Activated naive CD4-positive, alpha-beta T cell treated with anti-CD3 and anti-CD28 coated beads for 36 hours (primary cell): ENCODE measurements around the gene AP2B1. TPM values are rescaled to one million over a fixed set of nuclear protein-coding genes. Genes with fewer than 3 reads are reported as not detected.
"Not testable (repeated sequence)": the region's sequence is repeated elsewhere in the genome, so short reads cannot be mapped to it uniquely, and the experiment has no call there.

Experiments
- CTCF ChIA-PET: fragments of 350-600 bp; sonication (Branson Sonifier 250); formaldehyde crosslinking; loops from one replicate; lab custom pipeline; 2021; ENCODE audit warnings: antibody characterized with exemption; lab: Charles Lee
- DNase-seq: peaks from one replicate; pipeline ENCODE4 v3.0.0-alpha.2; 2020
- H3K27ac Mint-ChIP-seq: one replicate; pipeline ENCODE4 v1.8.0; 2021; ENCODE audit warnings: mild to moderate bottlenecking, mixed read lengths
- H3K27me3 Mint-ChIP-seq: one replicate; pipeline ENCODE4 v1.8.0; 2021; ENCODE audit warnings: low read depth, mixed read lengths
- H3K36me3 Mint-ChIP-seq: one replicate; pipeline ENCODE4 v1.8.0; 2021; ENCODE audit warnings: low read depth, mixed read lengths
- H3K4me1 Mint-ChIP-seq: one replicate; pipeline ENCODE4 v1.8.0; 2021; ENCODE audit warnings: low read depth, mixed read lengths
- H3K4me3 Mint-ChIP-seq: one replicate; pipeline ENCODE4 v1.8.0; 2021; ENCODE audit warnings: mild to moderate bottlenecking, moderate library complexity, mixed read lengths
- H3K9me3 Mint-ChIP-seq: one replicate; pipeline ENCODE4 v1.8.0; 2021; ENCODE audit warnings: mixed read lengths
- intact Hi-C: fragments of 100-400 bp; cut with micrococcal nuclease; formaldehyde crosslinking; loops from one replicate; pipeline ENCODE4 v1.15.1; 2023
- total RNA-seq, 2 experiments: library from RNA; stranded (reverse); gene quantifications; one replicate each; pipeline ENCODE4 v1.2.3, GENCODE V29; 2021

The AP2B1 gene
- total RNA-seq, 2 experiments from 2014 or later, result 158 to 172 TPM

DNA sequence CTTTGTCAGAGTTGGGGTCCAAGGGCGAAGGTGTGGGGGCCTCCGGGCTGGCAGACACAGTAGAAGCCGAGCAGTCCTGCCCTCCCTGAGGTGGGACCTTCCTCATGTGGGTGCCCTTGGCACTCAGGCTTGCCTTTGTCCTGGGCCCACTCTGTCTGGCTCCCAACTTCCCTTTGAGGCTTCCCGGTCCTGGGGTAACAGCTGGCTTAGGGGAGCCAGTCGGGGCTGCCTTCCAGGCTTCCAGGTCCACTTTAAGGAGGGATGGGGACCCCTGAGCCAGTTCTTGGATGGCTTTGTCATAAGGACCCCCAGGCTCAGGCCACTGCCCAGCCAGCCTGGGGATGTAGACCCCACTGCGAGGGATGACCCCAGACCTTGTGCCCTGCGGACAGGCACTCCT, 158.1 kb downstream of the AP2B1 start:
- DNase-seq, result no peak
- no peaks in the 10 kb centered on the region for H3K9me3 Mint-ChIP-seq
- no peak overlapping the region for H3K4me3 Mint-ChIP-seq
- no peaks in the 10 kb centered on the region for H3K36me3 Mint-ChIP-seq
- intact Hi-C loops, result loop anchor here (10.0 kb wide), 1 partner anchor 210 kb away; the partner anchor contains the start of gene SLFN12L
- CTCF ChIA-PET, result interaction anchor here (1.3 to 2.5 kb wide), 4 partner anchors 13 to 434 kb away, joined by 3 to 8 read pairs (median 5); partner anchors contain the start of gene RASL10B
- peaks cover 18% of the 10 kb centered on the region for H3K4me1 Mint-ChIP-seq
- H3K27ac Mint-ChIP-seq, result no peak overlapping the region
- H3K27me3 Mint-ChIP-seq, result peaks cover 45% of the 10 kb centered on the region

- no peak for DNase-seq
- Mint-ChIP-seq H3K27me3 (peaks cover 47% of the 10 kb centered on the region), H3K36me3 (no peaks in the 10 kb centered on the region), H3K9me3 (no peaks in the 10 kb centered on the region), H3K4me3 (no peak overlapping the region), H3K4me1 (peaks cover 21% of the 10 kb centered on the region), H3K27ac (no peak overlapping the region)
- intact Hi-C loops, result loop anchor here (2.0 to 10.0 kb wide), 3 partner anchors 191 to 433 kb away; partner anchors contain the start of gene SLFN12L
- CTCF ChIA-PET, result interaction anchor here (0.6 to 5.4 kb wide), 6 partner anchors 15 to 435 kb away, joined by 3 to 53 read pairs (median 7); partner anchors contain the start of gene RASL10B
Measured at GRCh38 chr17:35745749-35746320, 158.7 kb downstream of the AP2B1 start.

DNA sequence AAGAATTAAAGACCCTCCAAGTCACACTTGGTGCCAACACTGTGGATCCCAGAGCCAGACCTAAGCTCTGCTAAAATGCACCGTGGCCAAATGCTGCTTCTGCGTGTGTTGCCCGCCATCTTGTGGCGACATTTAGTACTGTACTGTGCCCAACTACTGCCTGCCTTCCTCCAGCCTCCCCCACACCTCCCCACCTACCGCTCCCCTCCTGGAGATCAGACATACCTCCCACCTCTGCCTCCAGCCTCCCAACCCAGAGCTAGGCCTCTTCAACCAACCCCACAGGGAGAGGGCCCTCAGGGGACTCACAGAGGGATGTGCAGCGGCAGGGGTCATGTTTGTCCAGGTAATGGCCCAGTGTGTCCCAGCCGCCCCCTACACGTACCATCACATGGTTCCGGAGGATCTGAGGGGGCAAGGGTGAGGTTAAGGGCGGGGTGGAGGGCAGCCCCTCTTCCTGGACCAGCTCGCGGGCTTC, 160.5 kb downstream of the AP2B1 start:
- CTCF ChIA-PET, result interaction anchor here (0.6 to 5.4 kb wide), 36 partner anchors 9 to 1327 kb away, joined by 3 to 53 read pairs (median 4); partner anchors contain the start of genes C17orf50 and RASL10B
- no peaks in the 10 kb centered on the region for H3K36me3 Mint-ChIP-seq
- no peaks in the 10 kb centered on the region for H3K9me3 Mint-ChIP-seq
- intact Hi-C loops, result loop anchor here (1.0 to 10.0 kb wide), 6 partner anchors 134 to 749 kb away; partner anchors contain the start of gene SLFN12L
- no peak overlapping the region for H3K4me3 Mint-ChIP-seq
- peaks cover 15% of the 10 kb centered on the region for H3K4me1 Mint-ChIP-seq
- DNase-seq, result peak; percentile 89
- no peak overlapping the region for H3K27ac Mint-ChIP-seq
- H3K27me3 Mint-ChIP-seq, result peaks cover 42% of the 10 kb centered on the region

DNA sequence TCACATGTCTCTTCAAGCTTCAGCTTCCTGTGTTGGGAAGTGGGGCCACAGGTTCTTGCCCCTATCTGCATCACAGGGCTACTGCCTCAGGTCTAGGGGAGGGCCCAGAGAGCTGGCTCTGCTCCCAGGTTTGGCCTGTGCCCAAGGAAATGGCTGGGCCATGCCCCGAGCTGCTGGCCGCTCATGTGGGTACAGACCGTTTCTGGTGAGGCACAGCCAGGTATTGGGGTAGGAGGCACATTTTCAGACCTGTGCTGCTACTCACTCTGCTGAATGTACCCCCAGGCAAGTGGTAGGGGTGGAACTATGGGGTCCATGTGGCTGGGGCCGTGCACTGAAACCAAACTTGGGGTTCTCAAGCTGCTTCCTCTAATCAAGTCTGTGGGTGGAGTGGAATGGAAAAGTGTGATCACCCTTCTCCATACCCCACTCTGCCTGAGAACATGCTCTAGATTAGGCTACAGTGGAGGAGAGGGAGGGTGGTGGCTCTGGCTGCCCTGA, 161.3 kb downstream of the AP2B1 start:
- no peak overlapping the region for H3K4me3 Mint-ChIP-seq
- CTCF ChIA-PET, result interaction anchor here (0.5 to 5.4 kb wide), 10 partner anchors 8 to 629 kb away, joined by 4 to 53 read pairs (median 6); partner anchors contain the start of genes RAD51D and RASL10B
- DNase-seq, result no peak
- no peak overlapping the region for H3K27ac Mint-ChIP-seq
- H3K9me3 Mint-ChIP-seq, result no peaks in the 10 kb centered on the region
- no peaks in the 10 kb centered on the region for H3K36me3 Mint-ChIP-seq
- H3K4me1 Mint-ChIP-seq, result peaks cover 15% of the 10 kb centered on the region
- H3K27me3 Mint-ChIP-seq, result peaks cover 40% of the 10 kb centered on the region
- intact Hi-C loops, result loop anchor here (10.0 kb wide), 1 partner anchor 214 kb away; the partner anchor contains the start of gene SLFN12L

DNA sequence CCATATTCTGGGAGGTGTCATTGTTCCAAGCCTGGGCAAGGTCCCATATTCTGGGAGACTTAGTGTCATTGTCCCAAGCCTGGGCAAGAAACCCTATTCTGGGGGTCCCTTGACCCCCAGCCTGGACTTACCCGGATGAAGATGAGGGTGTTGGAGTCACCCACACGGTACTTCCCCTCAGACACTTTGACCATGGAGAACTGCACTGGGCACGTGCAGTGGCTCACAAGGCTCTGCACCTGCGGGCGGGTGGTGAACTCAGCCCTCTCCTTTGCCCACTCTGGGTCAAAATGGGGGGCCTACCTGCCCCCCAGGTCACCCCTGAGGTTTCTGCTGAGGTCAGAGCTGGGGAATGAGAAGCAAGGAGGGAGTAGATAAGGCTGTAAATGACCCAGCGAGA, 161.9 kb downstream of the AP2B1 start:
- peaks cover 38% of the 10 kb centered on the region for H3K27me3 Mint-ChIP-seq
- no peak overlapping the region for H3K27ac Mint-ChIP-seq
- intact Hi-C loops, result loop anchor here (10.0 kb wide), 1 partner anchor 214 kb away; the partner anchor contains the start of gene SLFN12L
- CTCF ChIA-PET, result interaction anchor here (0.5 to 5.4 kb wide), 8 partner anchors 9 to 630 kb away, joined by 4 to 53 read pairs (median 6); partner anchors contain the start of genes RAD51D and RASL10B
- H3K9me3 Mint-ChIP-seq, result no peaks in the 10 kb centered on the region
- no peaks in the 10 kb centered on the region for H3K36me3 Mint-ChIP-seq
- DNase-seq, result no peak
- peaks cover 15% of the 10 kb centered on the region for H3K4me1 Mint-ChIP-seq
- no peak overlapping the region for H3K4me3 Mint-ChIP-seq

DNA sequence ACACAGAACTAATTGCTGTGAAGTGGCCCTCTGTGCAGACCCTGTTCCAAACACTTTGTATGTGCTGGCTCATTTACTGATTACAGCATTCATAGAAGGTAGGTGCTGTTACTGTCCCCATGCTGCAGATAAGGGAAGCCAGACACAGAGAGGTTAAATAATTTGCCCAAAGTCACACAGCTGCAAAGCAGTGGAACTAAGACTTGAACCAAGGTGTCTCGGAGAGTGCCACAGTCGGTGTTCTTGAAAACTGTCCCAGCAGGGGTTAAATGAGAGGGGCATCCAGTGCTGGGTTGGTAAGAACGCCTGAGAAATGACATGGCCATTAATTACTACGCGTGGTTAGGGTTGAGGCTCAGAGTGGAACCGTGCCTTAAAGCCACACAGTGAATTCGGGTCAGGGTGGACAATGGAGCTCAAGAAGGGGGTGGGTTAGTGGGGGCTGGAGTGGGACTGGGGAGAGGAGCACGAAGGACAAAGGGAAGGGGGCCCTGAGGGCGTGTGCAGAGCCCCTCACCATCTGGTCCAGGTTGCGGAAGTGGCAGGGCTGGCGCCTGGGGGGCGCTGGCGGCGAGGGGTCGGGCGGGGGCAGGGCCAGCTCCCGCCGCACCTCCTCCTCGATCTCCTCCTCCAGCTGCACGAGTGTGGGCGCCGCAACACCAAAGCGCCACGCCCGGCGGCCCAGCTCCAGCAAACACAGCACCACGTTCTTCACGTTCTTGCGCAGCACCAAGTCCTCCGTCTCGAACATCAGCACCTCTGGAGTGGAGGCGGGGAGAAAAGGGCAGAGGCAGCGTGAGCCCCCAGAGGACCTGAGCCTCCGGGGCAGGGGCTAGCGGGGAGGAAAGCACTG, 162.7 kb downstream of the AP2B1 start:
- CTCF ChIA-PET, result interaction anchor here (0.6 to 5.4 kb wide), 6 partner anchors 8 to 578 kb away, joined by 3 to 53 read pairs (median 4); no protein-coding TSS in a partner anchor
- Mint-ChIP-seq H3K4me1 (peaks cover 15% of the 10 kb centered on the region), H3K36me3 (no peaks in the 10 kb centered on the region), H3K9me3 (no peaks in the 10 kb centered on the region), H3K27me3 (peaks cover 33% of the 10 kb centered on the region), H3K4me3 (no peak overlapping the region), H3K27ac (no peak overlapping the region)
- intact Hi-C loops, result loop anchor here (10.0 kb wide), 1 partner anchor 215 kb away; the partner anchor contains the start of gene SLFN12L
- no peak for DNase-seq

GRCh38 chr17:35750526-35751395, 163.6 kb downstream of the AP2B1 start:
- Mint-ChIP-seq H3K27ac (no peak overlapping the region), H3K9me3 (no peaks in the 10 kb centered on the region), H3K36me3 (no peaks in the 10 kb centered on the region), H3K4me1 (peaks cover 15% of the 10 kb centered on the region), H3K4me3 (no peak overlapping the region), H3K27me3 (peaks cover 33% of the 10 kb centered on the region)
- CTCF ChIA-PET, result interaction anchor here (0.6 to 5.4 kb wide), 5 partner anchors 9 to 579 kb away, joined by 3 to 53 read pairs (median 4); no protein-coding TSS in a partner anchor
- intact Hi-C loops, result no loop called here
- DNase-seq, result no peak

DNA sequence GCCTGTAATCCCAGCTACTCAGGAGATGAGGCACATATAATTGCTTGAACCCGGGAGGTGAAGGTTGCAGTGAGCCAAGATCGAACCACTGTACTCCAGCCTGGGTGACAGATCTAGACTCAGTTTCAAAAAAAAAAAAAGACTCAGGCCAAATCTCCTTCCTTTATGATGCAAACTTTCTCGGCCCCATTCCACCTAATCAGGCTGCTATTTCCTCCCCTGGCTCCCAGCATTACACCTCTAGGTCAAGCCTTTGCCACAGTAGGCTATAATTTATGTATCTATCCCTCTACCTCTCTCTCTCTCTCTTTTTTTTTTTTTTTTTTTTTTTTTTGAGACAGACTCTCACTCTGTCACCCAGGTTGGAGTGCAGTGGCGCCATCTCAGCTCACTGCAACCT, 164.4 kb downstream of the AP2B1 start:
- H3K27ac Mint-ChIP-seq, result not testable (repeated sequence)

GRCh38 chr17:35752471-35752870, 165.3 kb downstream of the AP2B1 start:
- Mint-ChIP-seq H3K27ac (no peak overlapping the region), H3K27me3 (peaks cover 33% of the 10 kb centered on the region), H3K4me1 (peaks cover 15% of the 10 kb centered on the region), H3K9me3 (no peaks in the 10 kb centered on the region), H3K36me3 (no peaks in the 10 kb centered on the region), H3K4me3 (no peak overlapping the region)
- intact Hi-C loops, result no loop called here
- CTCF ChIA-PET, result interaction anchor here (1.3 kb wide), 1 partner anchor 12 kb away, joined by 3 read pairs; no protein-coding TSS in a partner anchor
- no peak for DNase-seq

More for the DNA sequence above, 164.4 kb downstream of the AP2B1 start:
- intact Hi-C loops, DNase-seq, H3K4me3 Mint-ChIP-seq, H3K9me3 Mint-ChIP-seq, H3K36me3 Mint-ChIP-seq: not testable (repeated sequence)
- CTCF ChIA-PET, result interaction anchor here (0.6 kb wide), 1 partner anchor 34 kb away, joined by 4 read pairs; no protein-coding TSS in a partner anchor
- H3K27me3 Mint-ChIP-seq, result peaks cover 33% of the 10 kb centered on the region
- H3K4me1 Mint-ChIP-seq, result peaks cover 15% of the 10 kb centered on the region

GRCh38 chr17:35752945-35753764, 166.0 kb downstream of the AP2B1 start, which contains the start of gene GAS2L2:
Gene GAS2L2, minus strand, starts transcription at chr17:35753239. Its CDS starts 389 bp downstream, at chr17:35752850.
- Mint-ChIP-seq H3K9me3 (no peaks in the 10 kb centered on the region), H3K4me1 (peaks cover 13% of the 10 kb centered on the region), H3K36me3 (no peaks in the 10 kb centered on the region), H3K27me3 (peaks cover 33% of the 10 kb centered on the region), H3K27ac (no peak within 1 kb of the TSS), H3K4me3 (no peak within 1 kb of the TSS)
- CTCF ChIA-PET, result interaction anchor here (1.3 kb wide), 1 partner anchor 11 kb away, joined by 3 read pairs; no protein-coding TSS in a partner anchor
- intact Hi-C loops, result no loop called here
- no peak for DNase-seq
